H9 (cell line): ENCODE measurements around the gene KCNH5. TPM values are rescaled to one million over a fixed set of nuclear protein-coding genes. Genes with fewer than 3 reads are reported as not detected.

Experiments used
- DNase-seq: peaks from one replicate; pipeline ENCODE4 v3.0.0-alpha.2; 2017
- H2AFZ ChIP-seq: one replicate; pipeline ENCODE4 v1.6.1; 2013; ENCODE audit warnings: mild to moderate bottlenecking, low read length, control low read depth, moderate library complexity
- H2AK5ac ChIP-seq: 2 replicates; pipeline ENCODE4 v1.6.1; 2013; ENCODE audit warnings: low read length, control low read depth, mixed read lengths; ENCODE audit not compliant: insufficient read length
- H2BK120ac ChIP-seq: one replicate; pipeline ENCODE4 v1.6.1; 2013; ENCODE audit warnings: low read depth, mild to moderate bottlenecking, low read length, control low read depth, inconsistent platforms; ENCODE audit not compliant: poor library complexity, severe bottlenecking
- H2BK12ac ChIP-seq: 2 replicates; pipeline ENCODE4 v1.6.1; 2013; ENCODE audit warnings: low read length, control low read depth, mixed read lengths, low read depth; ENCODE audit not compliant: insufficient read length
- H2BK15ac ChIP-seq: 2 replicates; pipeline ENCODE4 v1.6.1; 2013; ENCODE audit warnings: low read depth, low read length, control low read depth
- H2BK20ac ChIP-seq: one replicate; pipeline ENCODE4 v1.6.1; 2013; ENCODE audit warnings: low read depth, mild to moderate bottlenecking, low read length, control low read depth, inconsistent platforms; ENCODE audit not compliant: poor library complexity, severe bottlenecking
- H2BK5ac ChIP-seq: 2 replicates; pipeline ENCODE4 v1.6.1; 2013; ENCODE audit warnings: low read length, control low read depth, mixed read lengths; ENCODE audit not compliant: insufficient read length
- H3K14ac ChIP-seq: 2 replicates; pipeline ENCODE4 v1.6.1; 2013; ENCODE audit warnings: low read length, control low read depth; ENCODE audit not compliant: insufficient read depth
- H3K18ac ChIP-seq: 2 replicates; pipeline ENCODE4 v1.6.1; 2013; ENCODE audit warnings: low read depth, mild to moderate bottlenecking, mixed read lengths, low read length, control low read depth; ENCODE audit not compliant: insufficient read length
- H3K23ac ChIP-seq: 2 replicates; pipeline ENCODE4 v1.6.1; 2013; ENCODE audit warnings: low read length, control low read depth, mixed read lengths, low read depth; ENCODE audit not compliant: insufficient read length
- H3K23me2 ChIP-seq: 2 replicates; pipeline ENCODE4 v1.6.1; 2013; ENCODE audit warnings: low read depth, mild to moderate bottlenecking, mixed read lengths, low read length, control low read depth; ENCODE audit not compliant: insufficient read length, poor library complexity, severe bottlenecking
- H3K27ac ChIP-seq: 2 replicates; pipeline ENCODE4 v1.5.1; 2013; ENCODE audit warnings: low read length, control low read depth, mixed read lengths, low read depth; ENCODE audit not compliant: insufficient read length
- H3K27me3 ChIP-seq: 2 replicates; pipeline ENCODE4 v1.6.1; 2013; ENCODE audit warnings: low read length, control low read depth, inconsistent platforms; ENCODE audit not compliant: insufficient read depth
- H3K4ac ChIP-seq: 2 replicates; pipeline ENCODE4 v1.6.1; 2013; ENCODE audit warnings: low read depth, mild to moderate bottlenecking, control low read depth, inconsistent platforms, low read length, moderate library complexity
- H3K4me1 ChIP-seq: 2 replicates; pipeline ENCODE4 v1.6.1; 2013; ENCODE audit warnings: low read length, control low read depth, inconsistent platforms; ENCODE audit not compliant: insufficient read depth
- H3K4me2 ChIP-seq: 2 replicates; pipeline ENCODE4 v1.6.1; 2013; ENCODE audit warnings: low read length, control low read depth, mixed read lengths; ENCODE audit not compliant: insufficient read length, insufficient read depth
- H3K56ac ChIP-seq: 2 replicates; pipeline ENCODE4 v1.6.1; 2013; ENCODE audit warnings: low read depth, mild to moderate bottlenecking, mixed read lengths, low read length, control low read depth; ENCODE audit not compliant: insufficient read length
- H3K79me1 ChIP-seq: 2 replicates; pipeline ENCODE4 v1.6.1; 2013; ENCODE audit warnings: low read depth, mild to moderate bottlenecking, moderate library complexity, low read length, control low read depth, inconsistent platforms; ENCODE audit not compliant: insufficient read depth, poor library complexity, severe bottlenecking
- H3K79me2 ChIP-seq: 2 replicates; pipeline ENCODE4 v1.6.1; 2013; ENCODE audit warnings: low read length, control low read depth, inconsistent platforms; ENCODE audit not compliant: insufficient read depth
- H3K9ac ChIP-seq: 2 replicates; pipeline ENCODE4 v1.6.1; 2013; ENCODE audit warnings: low read length, control low read depth, mixed read lengths; ENCODE audit not compliant: insufficient read length; ENCODE audit errors: extremely low read depth
- H3K9me3 ChIP-seq: one replicate; pipeline ENCODE4 v1.6.1; 2013; ENCODE audit warnings: low read depth, low read length, inconsistent platforms; ENCODE audit not compliant: control insufficient read depth
- H3T11ph ChIP-seq: one replicate; pipeline ENCODE4 v1.6.1; 2013; ENCODE audit warnings: mild to moderate bottlenecking, low read length, control low read depth, inconsistent platforms
- H4K20me1 ChIP-seq: one replicate; pipeline ENCODE4 v1.6.1; 2013; ENCODE audit not compliant: control insufficient read depth, insufficient read length, insufficient read depth
- H4K5ac ChIP-seq: 2 replicates; pipeline ENCODE4 v1.6.1; 2013; ENCODE audit warnings: low read depth, mild to moderate bottlenecking, mixed read lengths, low read length, control low read depth; ENCODE audit not compliant: insufficient read length
- H4K8ac ChIP-seq: replicated peaks from 2 replicates; pipeline ENCODE4 v1.6.1; 2013; ENCODE audit warnings: low read length, control low read depth, mixed read lengths, low read depth; ENCODE audit not compliant: insufficient read length
- H4K91ac ChIP-seq: 2 replicates; pipeline ENCODE4 v1.6.1; 2013; ENCODE audit warnings: low read depth, mild to moderate bottlenecking, moderate library complexity, mixed read lengths, low read length, control low read depth; ENCODE audit not compliant: insufficient read length
- H3K27ac Mint-ChIP-seq, 3 experiments: 2 replicates in 2 of 3; 3 replicates in 1 of 3; pipeline ENCODE4 v1.8.0; 2020 to 2021; ENCODE audit warnings: mixed read lengths in 3 of 3, mild to moderate bottlenecking in 1 of 3, moderate library complexity in 1 of 3
- H3K27me3 Mint-ChIP-seq: 2 replicates; pipeline ENCODE4 v1.8.0; 2021; ENCODE audit warnings: low read depth, mild to moderate bottlenecking, moderate library complexity, mixed read lengths
- H3K36me3 Mint-ChIP-seq, 3 experiments: 2 replicates in 2 of 3; 3 replicates in 1 of 3; pipeline ENCODE4 v1.8.0; 2020 to 2021; ENCODE audit warnings: low read depth in 3 of 3, mixed read lengths in 3 of 3; ENCODE audit not compliant: insufficient read depth in 1 of 3
- H3K4me1 Mint-ChIP-seq, 2 experiments: 2 replicates each; pipeline ENCODE4 v1.8.0; 2020; ENCODE audit warnings: mixed read lengths in 2 of 2
- H3K4me3 Mint-ChIP-seq, 2 experiments: 2 replicates in 1 of 2; 3 replicates in 1 of 2; pipeline ENCODE4 v1.8.0; 2020 to 2021; ENCODE audit warnings: mild to moderate bottlenecking in 2 of 2, mixed read lengths in 2 of 2, moderate library complexity in 1 of 2
- H3K9me3 Mint-ChIP-seq, 2 experiments: 2 replicates in 1 of 2; 3 replicates in 1 of 2; pipeline ENCODE4 v1.8.0; 2020; ENCODE audit warnings: mild to moderate bottlenecking in 2 of 2, mixed read lengths in 2 of 2, moderate library complexity in 1 of 2
- CTCF ChIP-seq: fragments of 200-600 bp; sonication (generic); conservative IDR thresholded peaks from 3 replicates; pipeline ENCODE4 v1.8.0; 2021; ENCODE audit warnings: antibody characterized with exemption, mild to moderate bottlenecking
- WGBS: extraction: QIAGEN DNeasy Blood & Tissue Kit; methylation state at CpG from one replicate; pipeline ENCODE4 v1.1.7; 2013; ENCODE audit warnings: missing lambda C conversion rate, low lambda C conversion rate, mixed read lengths; ENCODE audit not compliant: insufficient read length; ENCODE audit errors: extremely low coverage; 5-methylcytosine and 5-hydroxymethylcytosine counted together
- total RNA-seq: library from RNA; stranded (reverse); gene quantifications from 2 replicates; pipeline ENCODE4 v1.2.1, GENCODE V29; 2021

KCNH5 gene
- total RNA-seq, 1 experiment from 2014 or later, result 0.42 TPM

GRCh38 chr14:62736048-62737043 lies 308.9 kb downstream of the KCNH5 start:
- no peak overlapping the region for H3K14ac ChIP-seq
- no peaks in the 10 kb centered on the region for H3K27me3 ChIP-seq
- Mint-ChIP-seq H3K36me3 (peaks cover 7 to 18% (median 9%) of the 10 kb centered on the region in 3 experiments; a peak in 6 of 7 replicates), H3K4me1 (peaks cover 2 to 3% of the 10 kb centered on the region in 2 experiments; a peak in 2 of 4 replicates), H3K9me3 (peaks cover 12 to 13% of the 10 kb centered on the region in 2 experiments), H3K27me3 (no peaks in the 10 kb centered on the region; the same call in 1 of the 2 replicates), H3K27ac (no peak overlapping the region), H3K4me3 (no peak overlapping the region)
- no peak overlapping the region for H3K27ac ChIP-seq
- no peak overlapping the region for H2AFZ ChIP-seq
- no peak overlapping the region for H2BK20ac ChIP-seq
- H3K4me1 ChIP-seq, result no peaks in the 10 kb centered on the region
- no peak overlapping the region for H2BK15ac ChIP-seq
- H3K23me2 ChIP-seq, result no peaks in the 10 kb centered on the region
- DNase-seq, result no peak
- no peak overlapping the region for H3K4ac ChIP-seq
- no peak for TF ChIP-seq CTCF
- WGBS, result no CpG with 5 or more reads among the region's 8 CpGs
- H3K23ac ChIP-seq, result no peak overlapping the region
- H3K18ac ChIP-seq, result no peak overlapping the region
- peaks cover 5% of the 10 kb centered on the region for H3K9me3 ChIP-seq
- no peak overlapping the region for H3K56ac ChIP-seq
- H2BK12ac ChIP-seq, result no peak overlapping the region
- H3T11ph ChIP-seq, result no peak overlapping the region
- no peak overlapping the region for H3K4me2 ChIP-seq
- no peaks in the 10 kb centered on the region for H3K79me1 ChIP-seq
- no peak overlapping the region for H2AK5ac ChIP-seq
- no peaks in the 10 kb centered on the region for H3K79me2 ChIP-seq
- no peak overlapping the region for H4K91ac ChIP-seq
- H4K20me1 ChIP-seq, result no peaks in the 10 kb centered on the region
- no peak overlapping the region for H4K8ac ChIP-seq
- H3K9ac ChIP-seq, result no peak overlapping the region
- H2BK120ac ChIP-seq, result no peak overlapping the region
- no peak overlapping the region for H4K5ac ChIP-seq
- H2BK5ac ChIP-seq, result no peak overlapping the region
